22Rv1 (cell line): ENCODE measurements around the gene TMTC4.

Experiments used
- H3K27ac ChIP-seq: fragments of 450-650 bp; 2 replicates; pipeline ENCODE4 v1.5.1; 2017
- ZFX ChIP-seq: fragments of 450-650 bp; IDR thresholded peaks from 2 replicates; pipeline ENCODE4 v1.6.1; 2017; ENCODE audit warnings: antibody characterized with exemption, borderline replicate concordance
- TF ChIP-seq, protein P1 (sequence below): fragments of 450-650 bp; IDR thresholded peaks from 2 replicates; pipeline ENCODE4 v1.5.1; 2017; ENCODE audit warnings: mild to moderate bottlenecking

TMTC4 gene

DNA sequence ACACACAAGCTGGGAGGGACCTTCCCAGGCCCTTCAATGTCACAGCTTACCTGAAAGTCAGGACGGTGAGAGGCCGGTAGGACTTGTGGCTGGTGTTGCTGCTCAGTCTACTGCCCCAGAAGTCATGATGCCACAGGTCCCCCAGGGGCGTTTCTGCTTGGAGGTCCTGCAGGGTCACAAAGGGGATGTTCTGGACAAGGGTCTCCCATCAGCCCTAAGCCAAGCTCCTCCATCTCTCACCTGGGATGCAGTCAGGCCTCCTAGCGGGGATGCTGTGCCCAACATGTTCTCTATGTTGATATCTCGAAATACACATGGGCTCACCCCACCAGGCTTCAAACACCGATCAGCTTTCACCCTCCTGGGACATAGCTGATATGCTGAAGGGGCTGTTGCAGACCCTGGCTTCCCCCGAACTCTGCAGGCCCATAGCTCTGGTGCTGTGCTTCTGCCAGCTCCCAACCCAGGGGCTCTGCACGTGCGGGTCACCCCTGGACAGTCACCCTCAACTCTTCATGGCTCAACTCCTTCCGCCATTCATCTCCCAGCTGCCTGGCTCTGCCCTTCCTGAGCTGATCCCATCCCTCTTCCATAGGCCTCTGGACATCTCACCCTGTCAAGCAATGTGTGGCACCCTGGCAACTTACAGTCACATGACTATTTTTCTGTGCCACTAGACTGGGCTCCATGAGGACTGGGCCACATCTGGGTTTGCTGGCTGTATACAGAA is 10.3 kb downstream of the TMTC4 start:
- H3K27ac ChIP-seq, result no peak overlapping the region
- TF ChIP-seq, protein P1, sequence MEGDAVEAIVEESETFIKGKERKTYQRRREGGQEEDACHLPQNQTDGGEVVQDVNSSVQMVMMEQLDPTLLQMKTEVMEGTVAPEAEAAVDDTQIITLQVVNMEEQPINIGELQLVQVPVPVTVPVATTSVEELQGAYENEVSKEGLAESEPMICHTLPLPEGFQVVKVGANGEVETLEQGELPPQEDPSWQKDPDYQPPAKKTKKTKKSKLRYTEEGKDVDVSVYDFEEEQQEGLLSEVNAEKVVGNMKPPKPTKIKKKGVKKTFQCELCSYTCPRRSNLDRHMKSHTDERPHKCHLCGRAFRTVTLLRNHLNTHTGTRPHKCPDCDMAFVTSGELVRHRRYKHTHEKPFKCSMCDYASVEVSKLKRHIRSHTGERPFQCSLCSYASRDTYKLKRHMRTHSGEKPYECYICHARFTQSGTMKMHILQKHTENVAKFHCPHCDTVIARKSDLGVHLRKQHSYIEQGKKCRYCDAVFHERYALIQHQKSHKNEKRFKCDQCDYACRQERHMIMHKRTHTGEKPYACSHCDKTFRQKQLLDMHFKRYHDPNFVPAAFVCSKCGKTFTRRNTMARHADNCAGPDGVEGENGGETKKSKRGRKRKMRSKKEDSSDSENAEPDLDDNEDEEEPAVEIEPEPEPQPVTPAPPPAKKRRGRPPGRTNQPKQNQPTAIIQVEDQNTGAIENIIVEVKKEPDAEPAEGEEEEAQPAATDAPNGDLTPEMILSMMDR, result no peak
- no peak for TF ChIP-seq ZFX

DNA sequence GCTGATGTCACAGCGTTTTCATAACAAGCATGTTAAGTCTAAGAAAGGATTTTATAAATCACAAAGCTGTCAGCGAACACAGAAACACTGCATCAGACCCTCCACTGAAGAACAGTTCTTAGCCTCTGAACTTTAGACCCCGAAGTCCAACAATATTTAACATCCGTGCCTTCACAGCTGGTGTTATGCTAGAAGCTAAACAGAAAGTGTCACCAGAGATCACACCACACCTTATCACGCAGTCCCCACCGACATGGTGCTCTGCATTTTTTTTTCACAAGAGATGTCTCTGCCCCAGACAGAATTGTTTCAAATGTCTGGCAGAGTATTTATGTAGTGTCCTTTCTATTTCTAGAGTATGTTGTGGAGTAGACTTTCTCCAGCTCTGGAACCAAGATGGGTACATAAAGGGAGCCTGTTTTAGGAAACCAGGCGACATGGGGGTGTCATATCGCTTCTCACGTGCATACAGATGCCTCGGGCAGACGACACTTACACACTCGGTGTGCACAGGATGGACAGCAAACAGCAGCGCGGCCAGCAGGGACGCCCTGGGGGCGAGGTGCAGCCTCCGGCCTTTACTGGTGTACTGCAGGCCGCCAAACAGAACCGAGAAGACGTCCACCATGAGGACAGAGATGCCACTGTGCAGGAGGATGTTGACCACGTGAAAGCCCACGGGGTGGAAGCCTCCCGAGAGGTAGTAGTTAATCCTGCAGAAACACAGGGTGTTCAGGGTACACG is 12.0 kb downstream of the TMTC4 start:
- H3K27ac ChIP-seq, result no peak overlapping the region

DNA sequence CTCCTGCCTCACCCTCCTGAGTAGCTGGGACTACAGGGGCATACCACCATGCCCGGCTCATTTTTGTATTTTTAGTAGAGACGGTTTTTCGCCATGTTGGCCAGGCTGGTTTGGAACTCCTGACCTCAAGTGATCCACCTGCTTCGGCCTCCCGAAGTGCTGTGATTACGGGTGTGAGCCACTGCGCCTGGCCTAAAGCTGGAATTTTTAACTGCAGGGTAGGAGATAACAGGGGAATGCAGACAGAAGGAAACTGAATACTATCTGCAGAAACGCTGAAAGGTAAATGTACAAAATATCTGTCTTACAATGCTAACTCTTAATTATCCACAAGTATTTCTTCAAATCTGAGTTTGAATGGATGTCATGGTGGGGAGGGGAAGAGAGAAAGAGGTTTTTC is 13.8 kb downstream of the TMTC4 start:
- H3K27ac ChIP-seq, result no peak overlapping the region
- no peak for TF ChIP-seq ZFX
- TF ChIP-seq, protein P1, result no peak

More for the DNA sequence above, 12.0 kb downstream of the TMTC4 start:
- TF ChIP-seq, protein P1, result no peak
- no peak for TF ChIP-seq ZFX

DNA sequence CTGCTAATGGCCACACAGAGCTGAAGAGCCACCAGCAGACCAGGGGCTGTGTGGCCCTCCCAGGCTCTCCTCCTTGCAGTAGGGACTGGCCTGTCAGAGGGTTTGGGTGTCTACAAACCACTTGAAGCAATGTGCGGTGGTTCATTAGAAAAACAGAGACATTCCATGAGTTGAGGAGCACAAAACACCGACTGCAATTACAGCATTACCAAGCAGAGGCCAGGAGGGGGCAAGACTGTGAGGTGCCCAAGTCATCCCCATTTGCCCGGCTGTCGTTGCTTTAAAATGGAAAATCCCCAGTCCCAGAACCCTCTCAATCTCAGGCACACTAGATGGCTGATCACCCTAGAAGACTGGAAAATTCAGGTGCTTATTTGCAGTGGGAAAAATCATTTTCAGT is 15.0 kb downstream of the TMTC4 start:
- H3K27ac ChIP-seq, result no peak overlapping the region
- no peak for TF ChIP-seq ZFX
- TF ChIP-seq, protein P1, result no peak

DNA sequence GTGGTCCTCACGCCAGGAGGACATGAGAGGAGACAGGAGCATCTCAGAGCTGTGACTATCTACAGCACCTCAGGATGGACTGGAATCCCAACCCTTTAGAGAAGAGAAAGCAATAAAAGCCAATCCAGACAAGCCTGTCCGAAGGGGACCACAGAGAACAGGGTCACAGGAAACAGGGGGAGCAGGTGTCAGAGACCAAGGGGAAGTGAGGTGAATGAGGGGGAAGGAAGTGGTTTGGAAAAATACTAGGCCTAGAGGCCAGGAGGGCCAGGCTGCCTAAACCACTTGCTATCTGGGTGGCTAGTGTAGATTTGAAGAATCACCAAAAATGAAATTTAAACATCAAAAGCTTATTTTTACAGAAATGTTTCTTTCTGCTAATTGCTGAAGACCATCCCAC is 16.2 kb downstream of the TMTC4 start:
- no peak for TF ChIP-seq ZFX
- TF ChIP-seq, protein P1, result no peak
- no peak overlapping the region for H3K27ac ChIP-seq

DNA sequence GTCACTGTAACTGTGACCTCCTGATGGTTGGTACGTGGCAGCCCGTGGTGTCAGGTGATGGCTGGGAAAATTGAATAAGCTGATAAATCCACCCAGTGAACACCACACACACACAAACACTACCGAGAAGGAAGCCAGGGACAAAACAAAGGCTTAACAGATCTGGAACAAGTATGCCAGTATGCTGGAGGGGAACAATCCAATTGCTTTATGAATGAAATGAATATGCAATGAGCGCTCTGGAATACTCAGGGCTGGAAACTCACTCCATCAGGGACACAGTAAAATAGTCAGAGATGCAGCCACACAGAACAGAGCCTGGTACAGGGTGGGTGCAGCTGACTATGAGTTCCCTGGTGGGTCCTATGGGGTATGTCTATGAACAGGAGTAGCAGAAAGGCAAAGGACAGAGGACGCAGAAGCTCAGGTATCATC is 16.7 kb downstream of the TMTC4 start:
- TF ChIP-seq ZFX, result no peak
- TF ChIP-seq, protein P1, result no peak
- H3K27ac ChIP-seq, result no peak overlapping the region

DNA sequence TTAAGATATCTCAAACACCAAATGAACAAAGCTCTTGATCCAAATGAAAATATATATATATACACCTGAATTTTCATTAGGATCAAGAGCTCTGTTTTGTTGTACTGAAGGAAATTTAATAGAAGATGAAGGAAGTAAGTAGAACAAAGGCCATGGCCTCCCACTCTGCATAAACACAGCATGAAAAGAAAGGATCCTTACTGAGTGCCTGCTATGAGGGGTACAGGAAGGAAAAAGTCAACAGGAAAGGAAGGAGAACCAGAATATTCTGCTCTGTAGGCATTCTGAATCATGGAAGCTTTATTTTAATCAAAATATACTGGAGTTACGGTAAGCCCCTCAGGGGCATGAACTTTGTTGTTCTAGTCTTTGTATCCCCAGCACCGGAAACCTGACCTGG is 22.1 kb downstream of the TMTC4 start:
- no peak for TF ChIP-seq ZFX
- TF ChIP-seq, protein P1, result no peak

More for the DNA sequence above, 22.1 kb downstream of the TMTC4 start:
- H3K27ac ChIP-seq, result no peak overlapping the region
